CD4-positive, alpha-beta T cell treated with Interleukin-6 at 100 ng/mL for 8 hours (primary cell): Measurements from ENCODE around the gene PREX1.
"Not testable (repeated sequence)": the region's sequence is repeated elsewhere in the genome, so short reads cannot be mapped to it uniquely, and the experiment has no call there.

Source experiments
- DNase-seq: peaks from one replicate; pipeline ENCODE4 v3.0.0-alpha.2; 2020; ENCODE audit warnings: mixed read lengths, low spot score

PREX1 gene, protein sequence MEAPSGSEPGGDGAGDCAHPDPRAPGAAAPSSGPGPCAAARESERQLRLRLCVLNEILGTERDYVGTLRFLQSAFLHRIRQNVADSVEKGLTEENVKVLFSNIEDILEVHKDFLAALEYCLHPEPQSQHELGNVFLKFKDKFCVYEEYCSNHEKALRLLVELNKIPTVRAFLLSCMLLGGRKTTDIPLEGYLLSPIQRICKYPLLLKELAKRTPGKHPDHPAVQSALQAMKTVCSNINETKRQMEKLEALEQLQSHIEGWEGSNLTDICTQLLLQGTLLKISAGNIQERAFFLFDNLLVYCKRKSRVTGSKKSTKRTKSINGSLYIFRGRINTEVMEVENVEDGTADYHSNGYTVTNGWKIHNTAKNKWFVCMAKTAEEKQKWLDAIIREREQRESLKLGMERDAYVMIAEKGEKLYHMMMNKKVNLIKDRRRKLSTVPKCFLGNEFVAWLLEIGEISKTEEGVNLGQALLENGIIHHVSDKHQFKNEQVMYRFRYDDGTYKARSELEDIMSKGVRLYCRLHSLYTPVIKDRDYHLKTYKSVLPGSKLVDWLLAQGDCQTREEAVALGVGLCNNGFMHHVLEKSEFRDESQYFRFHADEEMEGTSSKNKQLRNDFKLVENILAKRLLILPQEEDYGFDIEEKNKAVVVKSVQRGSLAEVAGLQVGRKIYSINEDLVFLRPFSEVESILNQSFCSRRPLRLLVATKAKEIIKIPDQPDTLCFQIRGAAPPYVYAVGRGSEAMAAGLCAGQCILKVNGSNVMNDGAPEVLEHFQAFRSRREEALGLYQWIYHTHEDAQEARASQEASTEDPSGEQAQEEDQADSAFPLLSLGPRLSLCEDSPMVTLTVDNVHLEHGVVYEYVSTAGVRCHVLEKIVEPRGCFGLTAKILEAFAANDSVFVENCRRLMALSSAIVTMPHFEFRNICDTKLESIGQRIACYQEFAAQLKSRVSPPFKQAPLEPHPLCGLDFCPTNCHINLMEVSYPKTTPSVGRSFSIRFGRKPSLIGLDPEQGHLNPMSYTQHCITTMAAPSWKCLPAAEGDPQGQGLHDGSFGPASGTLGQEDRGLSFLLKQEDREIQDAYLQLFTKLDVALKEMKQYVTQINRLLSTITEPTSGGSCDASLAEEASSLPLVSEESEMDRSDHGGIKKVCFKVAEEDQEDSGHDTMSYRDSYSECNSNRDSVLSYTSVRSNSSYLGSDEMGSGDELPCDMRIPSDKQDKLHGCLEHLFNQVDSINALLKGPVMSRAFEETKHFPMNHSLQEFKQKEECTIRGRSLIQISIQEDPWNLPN (N-terminal part only)

DNA sequence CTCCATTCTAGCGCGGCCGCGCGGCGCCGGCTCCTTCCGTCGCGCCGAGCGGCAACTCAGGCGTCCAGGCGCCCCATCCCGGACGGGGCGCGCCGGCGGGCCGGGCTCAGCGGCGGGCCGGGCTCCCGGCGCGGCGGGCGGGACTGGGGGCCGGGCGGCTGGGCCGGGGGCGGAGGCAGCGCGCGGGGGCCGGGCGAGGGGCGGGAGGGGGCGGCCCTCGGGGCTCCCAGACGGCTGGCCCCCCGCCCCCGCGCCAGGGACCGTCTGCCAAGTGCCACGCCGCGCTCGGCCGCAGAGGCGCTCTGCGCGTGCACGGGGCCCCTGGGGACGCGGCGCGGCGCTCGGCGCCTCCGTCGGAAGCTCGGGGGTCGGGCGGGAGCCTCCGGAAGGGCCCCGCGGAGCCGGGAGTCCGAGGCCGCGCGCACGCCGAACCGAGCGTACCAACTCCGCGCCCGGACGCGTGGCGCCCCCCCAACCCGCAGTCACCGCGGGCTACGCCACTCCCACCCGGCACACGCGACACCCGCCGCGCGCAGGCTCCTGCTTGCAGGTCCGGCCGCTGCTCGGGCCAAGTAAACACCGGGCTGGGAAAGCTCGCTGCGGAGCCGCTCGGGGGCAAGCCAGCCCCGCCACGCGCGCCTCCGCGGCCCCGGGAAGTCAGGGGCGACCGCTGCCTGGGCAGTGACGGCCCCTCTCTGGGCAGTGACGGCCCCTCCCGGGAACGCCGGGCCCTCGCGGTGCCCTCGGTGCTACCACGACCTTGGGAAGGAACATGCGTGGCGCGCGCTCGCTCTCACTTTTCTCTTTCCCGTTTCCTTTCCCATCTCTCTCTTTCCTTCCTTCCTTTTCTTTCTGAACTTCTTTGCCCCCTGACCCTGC, at the start of gene PREX1:
TSS of gene PREX1 (minus strand) at position 145 of the 879 bp plus-strand sequence. CDS start at position 6, 139 bp downstream.
- peak; percentile 78 for DNase-seq

DNA sequence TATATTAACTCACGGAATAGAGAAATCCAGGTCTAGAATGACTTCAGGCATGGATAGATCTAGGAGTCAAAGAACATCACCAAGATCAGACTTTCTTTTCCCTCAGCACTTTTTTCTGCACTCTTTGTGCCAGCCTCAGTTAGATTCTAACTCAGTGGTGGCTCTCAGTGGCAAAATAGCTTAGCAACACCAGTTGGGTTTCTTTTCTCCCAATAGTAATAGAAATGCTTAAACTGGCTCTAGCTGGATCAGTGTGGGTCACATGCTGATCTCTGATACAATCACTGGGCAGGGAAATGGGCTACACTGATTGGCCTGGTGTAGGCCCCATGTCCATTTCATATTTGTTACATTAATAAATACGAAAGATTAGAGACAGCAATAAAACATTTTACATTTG, 49.5 kb upstream of the PREX1 start:
- DNase-seq: no peak

DNA sequence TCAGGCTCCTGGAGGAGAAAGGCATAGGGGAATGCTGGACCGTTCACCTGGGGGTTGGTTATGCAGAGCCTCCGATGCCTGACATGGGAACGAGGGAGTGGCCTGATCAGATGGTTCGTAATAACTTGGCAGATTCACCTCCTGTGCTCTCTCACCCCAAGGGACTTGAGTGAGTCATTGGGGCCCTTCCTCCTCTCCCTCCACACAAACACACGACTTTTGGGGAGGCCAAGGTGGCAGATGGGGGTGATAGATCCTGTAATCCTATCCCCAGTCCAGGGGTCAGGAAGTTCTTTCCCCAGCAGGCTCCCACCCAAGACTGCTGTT, 48.1 kb upstream of the PREX1 start:
- DNase-seq: no peak

DNA sequence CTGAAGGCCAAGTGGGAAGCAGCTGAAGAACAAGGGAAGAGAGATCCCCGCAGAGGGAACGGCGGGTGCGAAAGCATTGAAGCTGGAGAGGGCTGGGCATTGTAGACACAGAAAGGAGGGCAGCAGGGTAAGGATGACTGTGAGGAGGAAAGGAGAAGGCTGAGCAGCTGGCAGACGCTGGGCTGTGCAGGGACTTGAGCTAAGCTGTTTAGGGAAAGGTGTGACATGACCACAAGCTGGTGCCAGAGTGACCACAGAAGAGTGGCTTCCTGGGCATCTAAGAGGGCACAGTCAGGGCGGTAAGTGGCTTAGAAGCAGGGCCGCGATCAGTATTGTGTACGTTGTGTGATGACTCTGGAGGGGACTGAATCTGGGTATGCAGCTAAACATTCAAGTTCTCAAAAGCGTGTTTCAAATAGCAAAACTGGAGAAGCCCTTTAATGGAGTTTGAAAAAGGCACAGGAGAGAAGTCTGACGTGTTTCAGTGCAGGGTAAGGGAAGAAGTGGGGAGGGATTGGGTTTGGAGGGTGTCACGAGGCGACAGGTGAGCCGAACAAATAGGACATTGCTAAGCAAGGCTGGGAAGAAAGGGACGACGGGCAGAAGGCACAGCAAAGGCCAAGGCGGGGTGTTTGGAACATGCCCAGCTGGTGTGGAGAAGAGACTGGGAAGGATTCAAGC, 47.6 kb upstream of the PREX1 start:
- DNase-seq: no peak

DNA sequence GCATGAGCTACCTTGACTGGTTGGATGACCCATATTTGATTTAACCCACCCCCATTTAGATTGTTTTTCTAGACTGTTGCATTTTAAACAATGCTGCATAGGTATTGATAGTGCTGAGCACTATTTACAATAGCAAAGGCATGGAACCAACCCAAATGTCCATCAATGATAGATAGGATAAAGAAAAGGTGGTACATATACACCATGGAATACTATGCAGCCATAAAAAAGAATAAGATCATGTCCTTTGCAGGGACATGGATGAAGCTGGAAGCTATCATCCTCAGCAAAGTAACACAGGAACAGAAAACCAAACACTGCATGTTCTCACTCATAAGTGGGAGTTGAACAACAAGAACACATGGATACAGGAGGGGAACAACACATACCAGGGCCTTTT, 41.6 kb upstream of the PREX1 start:
- DNase-seq: not testable (repeated sequence)

DNA sequence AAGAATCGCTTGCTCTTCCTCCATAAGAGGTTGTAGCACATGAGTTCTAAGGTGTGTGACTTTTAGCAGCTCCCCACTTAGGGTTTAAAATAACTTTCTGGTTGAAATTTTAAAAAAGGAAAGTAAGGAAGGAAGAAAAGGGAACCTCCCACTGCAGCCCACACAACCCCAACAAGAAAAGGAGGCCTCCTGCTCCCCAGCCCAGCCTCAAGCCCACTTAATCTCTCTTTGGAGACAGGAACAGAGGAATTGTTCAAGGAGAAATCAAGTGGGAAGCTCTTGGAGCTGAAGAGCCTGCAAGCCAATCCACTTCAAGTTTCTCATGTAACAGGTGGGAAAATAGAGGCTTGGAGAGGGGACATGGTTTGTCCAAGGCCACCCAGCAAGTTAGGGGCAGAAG, 39.1 kb upstream of the PREX1 start:
- no peak for DNase-seq

DNA sequence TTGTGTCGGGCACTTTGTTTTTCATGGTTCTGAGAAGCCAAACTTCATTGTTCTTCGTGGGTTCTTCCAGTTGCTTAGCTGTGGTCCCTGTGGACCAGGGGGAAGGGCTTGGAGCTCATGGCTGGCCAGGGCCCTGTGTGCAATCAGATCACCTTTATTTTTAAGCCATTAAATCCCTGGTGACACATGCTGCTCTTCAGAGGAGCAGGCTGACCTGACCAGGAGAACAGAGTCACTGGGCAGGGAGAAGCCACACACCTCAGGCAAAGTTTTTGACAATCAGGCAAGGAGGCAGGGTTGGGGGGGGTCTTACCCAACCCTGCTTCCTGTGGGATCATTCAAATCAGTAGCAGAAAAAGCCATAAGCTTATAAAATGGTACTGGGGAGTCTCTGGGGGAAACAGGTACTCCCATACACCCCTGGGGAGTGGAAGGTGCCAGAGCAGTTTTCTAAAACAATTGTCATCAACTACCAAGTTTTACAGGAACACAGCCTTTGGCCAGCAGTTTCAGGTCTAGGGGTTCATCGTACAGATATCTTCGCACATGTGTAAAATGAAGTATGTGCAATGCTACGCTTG, 37.0 kb upstream of the PREX1 start:
- DNase-seq: no peak

DNA sequence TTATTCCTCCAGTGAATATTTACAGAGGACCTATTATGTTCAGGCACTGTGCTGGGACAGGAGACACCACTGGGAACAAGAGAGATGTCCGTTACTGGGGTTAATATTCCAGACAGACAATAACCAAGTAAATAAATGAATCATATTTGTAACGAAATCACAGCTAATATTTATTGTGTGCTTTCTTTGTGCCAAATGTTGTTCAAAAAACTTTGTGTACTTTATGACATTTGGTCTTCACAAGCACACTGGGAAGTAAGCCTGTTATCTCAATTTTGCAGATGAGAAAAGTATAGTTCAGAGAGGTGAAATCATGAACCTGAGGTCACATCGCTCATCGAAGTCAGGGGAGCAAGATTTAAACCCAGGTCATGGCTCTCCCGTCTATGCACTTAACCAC, 36.5 kb upstream of the PREX1 start:
- DNase-seq: no peak

DNA sequence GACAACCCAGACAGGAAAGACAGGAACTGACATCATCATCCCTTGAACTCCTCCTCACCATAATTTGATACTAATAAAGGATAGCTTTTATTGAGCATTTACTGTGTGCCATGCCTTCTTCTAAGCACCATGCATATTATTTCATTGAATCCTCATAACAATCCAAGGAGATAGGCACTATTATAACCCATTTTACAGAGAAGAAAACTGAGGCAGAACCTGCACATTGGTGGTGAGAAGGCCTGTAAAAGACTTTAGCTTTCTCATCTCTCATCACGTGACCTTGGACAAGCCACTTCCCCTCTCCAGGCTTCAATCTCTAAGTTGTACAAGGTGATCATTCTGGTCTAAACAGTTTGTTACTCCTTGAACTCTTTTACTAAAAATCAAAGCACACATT, 34.5 kb upstream of the PREX1 start:
- DNase-seq: no peak

DNA sequence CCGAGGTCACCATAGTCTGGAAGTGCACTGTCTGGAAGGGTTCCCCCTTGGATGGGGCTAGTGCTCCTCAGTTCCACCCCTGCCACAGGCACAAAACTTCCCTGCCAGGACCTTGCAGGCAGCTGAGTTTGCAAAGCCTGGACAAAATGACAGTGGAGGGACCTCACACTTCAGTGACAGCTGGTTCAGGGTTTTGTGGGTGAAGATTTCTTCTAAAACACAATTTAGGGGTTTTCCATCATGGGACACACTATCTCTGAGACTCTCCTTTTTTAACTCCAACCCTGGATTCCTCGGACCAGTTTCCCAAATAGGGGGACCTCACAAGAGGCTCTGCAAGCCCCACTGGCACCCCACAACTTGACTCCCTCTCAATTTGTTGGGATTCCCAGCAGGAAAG, 33.6 kb upstream of the PREX1 start:
- DNase-seq: no peak

DNA sequence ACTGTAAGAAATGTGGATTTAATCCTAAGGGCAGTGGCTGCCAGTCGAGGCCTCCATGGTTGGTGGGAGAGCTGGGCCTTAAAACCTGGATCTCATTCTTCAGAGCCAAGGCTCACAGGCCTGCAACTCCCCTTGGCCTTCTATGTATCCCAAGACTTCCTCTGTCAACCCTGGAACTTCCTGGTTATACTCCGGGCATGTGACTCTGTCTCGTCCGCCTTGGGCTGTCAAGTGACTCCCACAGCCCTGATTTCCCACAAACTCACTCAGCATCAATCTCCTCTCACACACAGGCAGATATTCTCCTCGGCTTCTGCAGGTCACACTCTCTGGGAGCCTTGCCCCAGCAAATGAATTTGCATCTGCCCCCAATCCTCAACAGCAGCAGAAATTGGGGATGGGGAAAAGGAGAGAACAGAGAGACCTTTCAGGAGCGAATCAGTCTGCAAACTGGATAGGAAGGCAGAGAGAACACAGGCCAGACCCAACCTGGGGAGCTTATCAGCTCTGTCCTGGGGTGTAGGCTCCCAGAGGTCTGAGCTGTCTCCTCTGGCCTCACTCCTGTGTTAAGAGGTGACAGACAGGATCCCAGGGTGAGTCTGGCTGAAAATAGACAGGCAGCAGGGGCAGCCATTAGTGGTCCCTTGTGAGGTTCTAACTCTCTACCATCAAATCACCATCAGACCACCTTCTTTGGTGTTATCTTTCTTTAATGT, 30.4 kb upstream of the PREX1 start:
- no peak for DNase-seq

DNA sequence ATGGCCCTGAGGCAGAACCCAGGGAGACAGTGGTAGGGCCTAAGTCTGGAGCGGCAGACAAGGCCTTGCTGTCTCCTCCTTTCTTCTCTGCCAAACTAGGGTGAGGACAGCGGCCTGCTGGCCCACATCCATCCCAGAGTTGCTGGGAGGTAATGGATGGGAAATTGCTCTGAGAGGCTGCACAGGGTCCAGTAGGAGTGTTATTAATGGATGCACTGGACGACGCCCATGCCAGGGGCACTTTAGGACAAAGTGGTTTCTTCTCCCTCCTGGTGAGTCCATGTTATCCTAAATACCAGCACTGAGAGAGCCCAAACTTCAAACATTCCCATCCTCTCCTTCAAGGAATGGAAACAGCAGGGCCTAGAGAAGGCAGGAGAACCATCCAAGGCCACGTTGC, 28.3 kb upstream of the PREX1 start:
- DNase-seq: no peak

DNA sequence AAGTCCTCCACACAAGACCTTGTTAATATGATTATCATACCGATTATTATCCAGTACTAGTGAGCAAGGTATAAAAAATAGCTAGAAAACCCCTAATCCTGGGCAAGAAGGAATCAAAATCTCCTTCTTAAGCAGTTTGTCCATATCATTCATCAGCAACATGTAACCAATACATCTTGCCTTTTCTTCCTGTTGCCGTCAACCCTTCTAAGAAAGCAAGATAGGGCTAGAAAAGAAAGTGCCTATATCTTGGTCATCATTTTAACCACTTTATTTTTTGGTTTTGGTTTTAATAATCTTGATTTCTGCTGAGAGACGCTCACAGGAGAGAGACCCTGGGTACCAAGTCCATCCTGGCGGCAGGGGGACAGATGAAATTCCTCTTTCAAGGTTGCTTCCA, 27.2 kb upstream of the PREX1 start:
- DNase-seq: no peak

DNA sequence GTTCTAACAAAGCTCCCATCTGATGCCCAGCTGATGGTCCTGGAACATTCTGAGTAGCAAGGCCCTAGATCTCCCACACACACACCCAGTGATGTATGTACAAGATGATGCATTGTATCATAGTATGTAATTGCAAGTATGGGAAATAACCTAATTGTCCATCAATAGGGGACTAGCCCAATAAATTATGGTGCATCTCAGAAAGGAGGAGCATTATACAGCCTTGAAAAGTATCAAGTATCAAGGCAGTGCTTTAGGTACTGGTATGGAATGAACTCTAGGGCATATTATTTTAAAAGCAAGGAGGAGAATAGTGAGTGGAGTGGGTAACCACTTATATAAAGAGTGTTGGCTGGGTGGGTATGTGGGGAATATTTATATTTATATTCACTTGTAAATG, 24.8 kb upstream of the PREX1 start:
- no peak for DNase-seq

DNA sequence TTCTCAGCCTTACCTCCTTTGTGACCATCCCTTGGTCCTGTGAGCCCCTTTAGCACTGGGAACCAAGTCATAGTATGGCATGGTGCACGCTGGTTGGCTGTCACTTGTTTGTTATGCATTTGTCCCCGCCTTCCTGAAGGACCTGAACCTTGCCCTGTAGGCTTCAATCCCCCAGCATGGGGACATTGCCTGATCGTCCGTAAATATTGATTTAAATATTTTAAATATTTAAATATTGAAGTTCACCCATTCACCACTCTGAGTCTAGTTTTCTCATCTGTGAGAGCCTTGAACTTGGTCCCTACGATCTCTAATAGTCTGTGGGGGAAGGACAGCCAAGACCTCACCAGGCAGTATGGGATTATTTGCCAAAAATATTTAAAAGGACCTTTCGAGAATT, 23.8 kb upstream of the PREX1 start:
- no peak for DNase-seq

DNA sequence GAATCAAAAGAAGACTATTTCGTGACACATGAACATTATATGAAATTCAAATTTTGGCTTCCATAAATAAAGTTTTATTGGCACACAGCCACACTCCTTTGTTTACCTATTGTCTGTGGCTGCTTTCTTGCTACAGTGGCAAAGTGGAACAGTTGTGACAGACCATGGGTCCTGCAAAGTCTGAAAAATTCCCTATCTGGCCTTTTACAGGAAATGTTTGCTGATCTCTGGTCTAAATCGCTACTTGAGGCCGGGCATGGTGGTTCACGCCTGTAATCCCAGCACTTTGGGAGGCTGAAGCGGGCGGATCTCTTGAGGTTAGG, 23.1 kb upstream of the PREX1 start:
- DNase-seq: no peak

DNA sequence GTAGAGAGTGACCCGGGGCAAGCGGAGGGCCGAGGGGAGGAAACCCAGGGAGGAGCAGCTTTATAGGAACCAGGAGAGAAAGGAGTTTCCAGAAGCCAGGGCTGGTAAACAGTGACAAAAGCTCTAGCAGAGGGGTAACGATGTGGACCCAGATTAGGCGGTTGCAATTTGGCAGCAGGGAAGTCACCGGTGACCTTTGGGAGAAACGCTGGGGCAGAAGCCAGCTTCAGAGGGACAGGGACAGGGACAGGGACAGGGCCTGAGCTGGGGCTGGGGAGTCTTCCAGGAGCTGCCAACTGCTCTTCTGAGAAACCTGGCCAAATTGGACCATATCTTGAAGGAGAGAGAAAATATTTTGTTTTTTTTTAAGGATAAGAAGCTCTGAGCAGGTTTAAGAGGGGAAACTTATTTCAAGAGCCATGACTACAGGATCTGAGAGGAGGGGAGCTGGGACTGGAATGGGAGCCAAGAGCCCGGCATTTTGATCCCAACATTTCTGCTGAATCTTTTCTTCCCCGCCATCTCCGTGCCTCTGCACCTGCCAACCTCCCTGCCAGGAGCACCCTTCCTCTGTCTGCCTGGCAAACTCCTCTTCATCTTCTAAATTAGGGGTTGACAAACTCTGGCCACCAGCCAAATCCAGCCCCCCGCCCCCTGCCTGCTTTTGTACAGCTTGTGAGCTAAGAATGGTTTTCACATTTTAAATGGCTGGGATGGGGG, 22.6 kb upstream of the PREX1 start:
- DNase-seq: no peak

DNA sequence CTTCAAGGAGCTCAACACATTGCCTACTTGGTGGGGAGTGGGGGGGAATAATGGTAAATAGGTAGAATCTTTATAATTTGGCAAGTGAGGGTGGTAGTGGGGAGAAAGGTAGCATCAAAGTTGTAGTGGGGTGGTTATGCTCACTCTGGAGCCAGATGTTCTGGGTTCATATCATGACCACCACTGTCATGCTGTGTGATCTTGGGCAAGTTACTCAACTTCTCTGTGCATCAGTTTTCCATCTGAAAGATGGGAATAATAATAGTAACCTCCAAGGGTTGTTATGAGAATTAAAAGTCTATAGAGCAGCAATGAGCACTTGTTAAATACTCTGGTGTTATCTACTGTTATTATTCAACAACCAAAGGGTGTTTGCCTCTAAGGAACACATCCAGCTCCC, 22.0 kb upstream of the PREX1 start:
- no peak for DNase-seq

DNA sequence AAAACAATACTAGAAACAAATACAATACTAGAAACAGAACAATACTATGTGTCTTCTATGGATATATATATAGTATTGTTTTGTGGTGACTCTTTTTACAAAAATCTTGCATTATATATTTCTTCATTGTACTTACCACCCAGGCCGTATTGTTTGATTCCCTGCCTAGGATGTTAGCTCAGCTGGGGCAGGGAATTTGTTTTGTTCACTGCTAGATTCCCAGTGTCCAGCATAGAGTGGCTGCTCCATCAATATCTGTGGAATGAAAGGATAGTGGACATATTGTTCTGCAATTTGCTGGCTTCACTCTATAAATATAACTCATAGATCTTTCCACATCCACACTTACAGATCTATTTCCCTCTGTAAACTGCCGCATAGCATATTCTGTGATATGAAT, 21.5 kb upstream of the PREX1 start:
- DNase-seq: no peak
